Liver (tissue), 3 donors: ENCODE results near the gene LHCGR.

Experiments
- ATF3 ChIP-seq: IDR thresholded peaks from 2 replicates; pipeline ENCODE4 v1.6.1; 2016; ENCODE audit warnings: antibody characterized with exemption
- CTCF ChIP-seq: fragments of 150-350 bp; IDR thresholded peaks from 2 replicates; pipeline ENCODE4 v1.5.1; 2017; ENCODE audit warnings: improper control_type of control experiment, low read depth, low read length; ENCODE audit not compliant: missing input control
- EGR1 ChIP-seq, 2 donors: IDR thresholded peaks; 2 replicates each; pipeline ENCODE4 v1.6.1; 2016 to 2018; ENCODE audit warnings: antibody characterized with exemption in 2 of 2, low read depth in 2 of 2
- FOXA1 ChIP-seq: IDR thresholded peaks from 2 replicates; pipeline ENCODE4 v1.6.1; 2016; ENCODE audit warnings: antibody characterized with exemption
- HNF4G ChIP-seq: IDR thresholded peaks from 2 replicates; pipeline ENCODE4 v1.6.1; 2016; ENCODE audit warnings: antibody characterized with exemption
- JUND ChIP-seq, 2 donors: IDR thresholded peaks; 2 replicates each; pipeline ENCODE4 v1.6.1; 2016; ENCODE audit warnings: antibody characterized with exemption in 2 of 2
- MAX ChIP-seq: IDR thresholded peaks from 2 replicates; pipeline ENCODE4 v1.6.1; 2016; ENCODE audit warnings: antibody characterized with exemption
- RAD21 ChIP-seq, 2 donors: IDR thresholded peaks; 2 replicates each; pipeline ENCODE4 v1.6.1; 2016; ENCODE audit warnings: antibody characterized with exemption in 2 of 2, mild to moderate bottlenecking in 2 of 2
- REST ChIP-seq: IDR thresholded peaks from 2 replicates; pipeline ENCODE4 v1.6.1; 2016; ENCODE audit warnings: antibody characterized with exemption, mild to moderate bottlenecking
- RXRA ChIP-seq, 2 donors: IDR thresholded peaks; 2 replicates each; pipeline ENCODE4 v1.6.1; 2017 to 2018; ENCODE audit warnings: antibody characterized with exemption in 2 of 2, mild to moderate bottlenecking in 1 of 2
- SP1 ChIP-seq: IDR thresholded peaks from 2 replicates; pipeline ENCODE4 v1.6.1; 2018; ENCODE audit warnings: antibody characterized with exemption, mild to moderate bottlenecking
- TAF1 ChIP-seq: conservative IDR thresholded peaks from 2 replicates; pipeline ENCODE4 v1.6.1; 2016; ENCODE audit warnings: antibody characterized with exemption, mild to moderate bottlenecking
- YY1 ChIP-seq: IDR thresholded peaks from 2 replicates; pipeline ENCODE4 v1.6.1; 2016; ENCODE audit warnings: antibody characterized with exemption, mild to moderate bottlenecking
- donor health status: healthy.
- donor health status: healthy.

GRCh38 chr2:48695991-48696390 lies 59.5 kb downstream of the LHCGR start:
- TF ChIP-seq CTCF = no peak
- TF ChIP-seq HNF4G = no peak
- no peak for TF ChIP-seq JUND (IDR thresholded peaks at IDR 0.05)
- no peak for TF ChIP-seq SP1
- no peak for TF ChIP-seq RXRA (IDR thresholded peaks at IDR 0.05)
- TF ChIP-seq RAD21 (IDR thresholded peaks at IDR 0.05) = no peak
- TF ChIP-seq TAF1 = no peak
- no peak for TF ChIP-seq EGR1 (IDR thresholded peaks at IDR 0.05; ENCODE audit: low read depth in 2 of 2)
- TF ChIP-seq ATF3 = no peak
- TF ChIP-seq MAX = no peak
- TF ChIP-seq REST = no peak
- TF ChIP-seq FOXA1 = no peak
- no peak for TF ChIP-seq YY1
